Measurements from ENCODE around the gene SYVN1. TPM values are rescaled to one million over a fixed set of nuclear protein-coding genes. Genes with fewer than 3 reads are reported as not detected.

Gene SYVN1
- total RNA-seq, 1 donor from 2014 or later = 68.1 TPM

GRCh38 chr11:65083834-65084597 is 50.3 kb downstream of the SYVN1 start, which contains the start of the genes CDCA5 and ZFPL1:
TSS of gene CDCA5 (minus strand) at chr11:65084040. CDS start at chr11:65083978, 62 bp downstream.
TSS of gene ZFPL1 (plus strand) at chr11:65084222. CDS start at chr11:65084699, 477 bp downstream.
- Histone ChIP-seq H3K36me3 (peaks cover 38% of the 10 kb centered on the region), H3K27ac (peak within 1 kb of the TSS; percentile 92), H3K9me3 (no peaks in the 10 kb centered on the region), H3K27me3 (ENCODE audit: low read depth) (no peaks in the 10 kb centered on the region), H3K4me1 (peaks cover 20% of the 10 kb centered on the region), H3K4me3 (peak within 1 kb of the TSS; percentile 66)
- no peak for TF ChIP-seq CTCF (IDR thresholded peaks at IDR 0.05)
- ATAC-seq (peak; percentile 97 to 98), DNase-seq (peak; percentile 96)
- intact Hi-C loops (cut with DNase I) = no loop called here

GRCh38 chr11:65083134-65083833 is 51.0 kb downstream of the SYVN1 start:
- intact Hi-C loops (cut with DNase I) = no loop called here
- peaks cover 20% of the 10 kb centered on the region for H3K4me1 ChIP-seq
- TF ChIP-seq CTCF (IDR thresholded peaks at IDR 0.05) = no peak
- no peaks in the 10 kb centered on the region for H3K27me3 ChIP-seq (ENCODE audit: low read depth)
- H3K36me3 ChIP-seq = peaks cover 30% of the 10 kb centered on the region
- peak in 1 of 2 donors; percentile 1 for ATAC-seq
- peak overlapping the region; percentile 66 for H3K4me3 ChIP-seq
- DNase-seq = no peak
- no peaks in the 10 kb centered on the region for H3K9me3 ChIP-seq
- peak overlapping the region; percentile 92 for H3K27ac ChIP-seq

GRCh38 chr11:65078786-65079342 is 55.5 kb downstream of the SYVN1 start:
- DNase-seq (no peak), ATAC-seq (no peak)
- Histone ChIP-seq H3K27ac (no peak overlapping the region), H3K9me3 (no peaks in the 10 kb centered on the region), H3K4me3 (no peak overlapping the region), H3K36me3 (no peaks in the 10 kb centered on the region), H3K4me1 (peaks cover 5% of the 10 kb centered on the region), H3K27me3 (ENCODE audit: low read depth) (no peaks in the 10 kb centered on the region)
- intact Hi-C loops (cut with DNase I) = no loop called here
- no peak for TF ChIP-seq CTCF (IDR thresholded peaks at IDR 0.05)

- intact Hi-C loops (cut with DNase I) = no loop called here
- H3K27ac ChIP-seq = no peak overlapping the region
- DNase-seq = peak; percentile 74
- H3K4me1 ChIP-seq = no peaks in the 10 kb centered on the region
- no peaks in the 10 kb centered on the region for H3K36me3 ChIP-seq
- H3K4me3 ChIP-seq = no peak overlapping the region
- peak; percentile 59 for TF ChIP-seq CTCF (IDR thresholded peaks at IDR 0.05)
- ATAC-seq = peak; percentile 83 to 88
- H3K9me3 ChIP-seq = no peaks in the 10 kb centered on the region
- no peaks in the 10 kb centered on the region for H3K27me3 ChIP-seq (ENCODE audit: low read depth)
These were observed 56.2 kb downstream of the SYVN1 start for GRCh38 chr11:65078151-65078550.

- Histone ChIP-seq H3K36me3 (no peaks in the 10 kb centered on the region), H3K4me3 (no peak overlapping the region), H3K4me1 (no peaks in the 10 kb centered on the region), H3K9me3 (no peaks in the 10 kb centered on the region), H3K27me3 (ENCODE audit: low read depth) (no peaks in the 10 kb centered on the region), H3K27ac (no peak overlapping the region)
- intact Hi-C loops (cut with DNase I) = no loop called here
- no peak for DNase-seq
- ATAC-seq = no peak
- TF ChIP-seq CTCF (IDR thresholded peaks at IDR 0.05) = no peak
These were observed 56.9 kb downstream of the SYVN1 start for GRCh38 chr11:65077451-65077850.

Small RNAs within 50 kb of the gene (microRNA-seq; reads per million reads assigned to microRNA genes)
- gene MIR6751 (ENCODE audit: borderline number of aligned reads) = not detected

Other genes starting within 250 kb of the SYVN1 start
- gene ATG2A, start 217.3 kb downstream of the SYVN1 start, total RNA-seq = 21.7 TPM
- gene PPP2R5B, start 209.8 kb downstream of the SYVN1 start, total RNA-seq = 23.9 TPM
- gene GPHA2, start 198.6 kb downstream of the SYVN1 start, total RNA-seq = not detected
- gene MAJIN, start 162.4 kb downstream of the SYVN1 start, total RNA-seq = not detected
- gene BATF2, start 137.5 kb downstream of the SYVN1 start, total RNA-seq = 8.6 TPM
- 74.1 TPM for gene ARL2, start 120.4 kb downstream of the SYVN1 start, total RNA-seq
- 25.4 TPM for gene SNX15, start 107.1 kb downstream of the SYVN1 start, total RNA-seq
- 12.6 TPM for gene SAC3D1, start 93.3 kb downstream of the SYVN1 start, total RNA-seq
- 12.2 TPM for gene NAALADL1, start 76.0 kb downstream of the SYVN1 start, total RNA-seq
- 2.8 TPM for gene CDCA5, start 50.5 kb downstream of the SYVN1 start, total RNA-seq
- 29.0 TPM for gene ZFPL1, start 50.3 kb downstream of the SYVN1 start, total RNA-seq
- 94.9 TPM for gene VPS51, start 38.3 kb downstream of the SYVN1 start, total RNA-seq
- gene TM7SF2, start 22.6 kb downstream of the SYVN1 start, total RNA-seq = 38.8 TPM
- gene ZNHIT2, start 16.8 kb downstream of the SYVN1 start, total RNA-seq = 9.5 TPM
- 766 TPM for gene FAU, start 12.4 kb downstream of the SYVN1 start, total RNA-seq
- 40.8 TPM for gene MRPL49, start 12.2 kb downstream of the SYVN1 start, total RNA-seq
- not detected for gene SPDYC, start 35.7 kb upstream of the SYVN1 start, total RNA-seq
- 176 TPM for gene CAPN1, start 47.4 kb upstream of the SYVN1 start, total RNA-seq
- gene POLA2, start 127.4 kb upstream of the SYVN1 start, total RNA-seq = 8.7 TPM
- 17.0 TPM for gene CDC42EP2, start 180.3 kb upstream of the SYVN1 start, total RNA-seq
- 45.8 TPM for gene DPF2, start 199.3 kb upstream of the SYVN1 start, total RNA-seq
- 0.18 TPM for gene TIGD3, start 220.2 kb upstream of the SYVN1 start, total RNA-seq
- 13.0 TPM for gene SLC25A45, start 248.1 kb upstream of the SYVN1 start, total RNA-seq